ENCODE results near the gene RMP24.

The RMP24 gene

DNA sequence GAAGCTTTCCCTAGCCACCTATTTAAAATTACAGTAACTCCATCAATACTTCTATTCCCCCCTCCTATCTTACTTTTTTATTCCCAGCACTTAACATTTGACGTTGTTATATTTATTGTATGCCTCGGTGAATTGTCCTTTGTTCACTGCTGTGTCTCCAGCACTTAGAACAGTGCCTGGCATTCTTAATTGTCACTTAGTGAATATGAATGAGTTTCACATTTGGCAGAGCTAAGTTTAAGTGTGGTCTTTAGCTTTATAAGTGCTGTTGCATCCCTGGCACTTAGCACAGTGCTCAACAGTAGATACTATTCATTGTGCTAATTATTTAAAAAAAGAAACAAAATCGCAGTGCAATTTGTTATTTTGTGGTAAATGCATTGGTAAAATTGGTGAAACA, 1.7 kb downstream of the RMP24 start:
- BruUV-seq (replicated peaks), result no TSS peak
- H3K36me3 ChIP-seq (replicated peaks in 1 of 2; ENCODE audit: control insufficient read depth in 1 of 2, insufficient read depth in 2 of 2, low read length in 2 of 2), result peaks cover 2 to 33% of the 10 kb centered on the region in 2 experiments
- H3K79me2 ChIP-seq (ENCODE audit: insufficient read depth, low read length), result peaks cover 20% of the 10 kb centered on the region
- no peak for ATAC-seq
- intact Hi-C loops (cut with micrococcal nuclease; ENCODE audit: unreplicated experiment), result loop anchor here (5.0 kb wide), 1 partner anchor 392 kb away; the partner anchor contains the start of gene GALNT1
- H3K4me2 ChIP-seq (ENCODE audit: low read depth, low read length), result peak overlapping the region; percentile 87
- H3K27me3 ChIP-seq (ENCODE audit: control insufficient read depth in 1 of 2, insufficient read depth in 2 of 2, low read length in 2 of 2), result no peaks in the 10 kb centered on the region; a peak in 1 of 5 replicates
- no peak overlapping the region; a peak in 1 of 6 replicates for H3K4me3 ChIP-seq (replicated peaks in 1 of 3; ENCODE audit: insufficient read depth in 1 of 3, low read depth in 2 of 3, low read length in 3 of 3)
- H4K20me1 ChIP-seq (ENCODE audit: insufficient read depth, low read length), result no peaks in the 10 kb centered on the region
- no peak for FAIRE-seq
- WGBS (ENCODE audit: low lambda C conversion rate), result 88% methylated on average over 3 of the region's 3 CpGs
- H3K9ac ChIP-seq (ENCODE audit: insufficient read depth, low read depth, low read length), result no peak overlapping the region
- peaks cover 25% of the 10 kb centered on the region for H3K4me1 ChIP-seq (ENCODE audit: insufficient read depth, low read length)
- ChIA-PET POLR2A (no interaction called here), CTCF (ENCODE audit: low intra/inter-chr PET ratio, low total read pairs) (no interaction called here)
- no peak for DNase-seq (ENCODE audit: low spot score)
- no peak overlapping the region for H2AFZ ChIP-seq (ENCODE audit: low read length)
- TF ChIP-seq GZF1 (CRISPR knock-in tag; IDR thresholded peaks at IDR 0.05) (no peak), SMAD9 (CRISPR knock-in tag; IDR thresholded peaks at IDR 0.05) (no peak), CHD4 (IDR thresholded peaks at IDR 0.05; ENCODE audit: borderline replicate concordance, low read length) (no peak)
- TF ChIP-seq, protein P1, sequence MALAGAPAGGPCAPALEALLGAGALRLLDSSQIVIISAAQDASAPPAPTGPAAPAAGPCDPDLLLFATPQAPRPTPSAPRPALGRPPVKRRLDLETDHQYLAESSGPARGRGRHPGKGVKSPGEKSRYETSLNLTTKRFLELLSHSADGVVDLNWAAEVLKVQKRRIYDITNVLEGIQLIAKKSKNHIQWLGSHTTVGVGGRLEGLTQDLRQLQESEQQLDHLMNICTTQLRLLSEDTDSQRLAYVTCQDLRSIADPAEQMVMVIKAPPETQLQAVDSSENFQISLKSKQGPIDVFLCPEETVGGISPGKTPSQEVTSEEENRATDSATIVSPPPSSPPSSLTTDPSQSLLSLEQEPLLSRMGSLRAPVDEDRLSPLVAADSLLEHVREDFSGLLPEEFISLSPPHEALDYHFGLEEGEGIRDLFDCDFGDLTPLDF (CRISPR knock-in tag; IDR thresholded peaks at IDR 0.05), result no peak
- TF ChIP-seq, protein P2, sequence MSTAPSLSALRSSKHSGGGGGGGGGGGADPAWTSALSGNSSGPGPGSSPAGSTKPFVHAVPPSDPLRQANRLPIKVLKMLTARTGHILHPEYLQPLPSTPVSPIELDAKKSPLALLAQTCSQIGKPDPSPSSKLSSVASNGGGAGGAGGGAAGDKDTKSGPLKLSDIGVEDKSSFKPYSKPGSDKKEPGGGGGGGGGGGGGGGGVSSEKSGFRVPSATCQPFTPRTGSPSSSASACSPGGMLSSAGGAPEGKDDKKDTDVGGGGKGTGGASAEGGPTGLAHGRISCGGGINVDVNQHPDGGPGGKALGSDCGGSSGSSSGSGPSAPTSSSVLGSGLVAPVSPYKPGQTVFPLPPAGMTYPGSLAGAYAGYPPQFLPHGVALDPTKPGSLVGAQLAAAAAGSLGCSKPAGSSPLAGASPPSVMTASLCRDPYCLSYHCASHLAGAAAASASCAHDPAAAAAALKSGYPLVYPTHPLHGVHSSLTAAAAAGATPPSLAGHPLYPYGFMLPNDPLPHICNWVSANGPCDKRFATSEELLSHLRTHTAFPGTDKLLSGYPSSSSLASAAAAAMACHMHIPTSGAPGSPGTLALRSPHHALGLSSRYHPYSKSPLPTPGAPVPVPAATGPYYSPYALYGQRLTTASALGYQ (CRISPR knock-in tag; IDR thresholded peaks at IDR 0.05), result no peak
- TF ChIP-seq, protein P3, sequence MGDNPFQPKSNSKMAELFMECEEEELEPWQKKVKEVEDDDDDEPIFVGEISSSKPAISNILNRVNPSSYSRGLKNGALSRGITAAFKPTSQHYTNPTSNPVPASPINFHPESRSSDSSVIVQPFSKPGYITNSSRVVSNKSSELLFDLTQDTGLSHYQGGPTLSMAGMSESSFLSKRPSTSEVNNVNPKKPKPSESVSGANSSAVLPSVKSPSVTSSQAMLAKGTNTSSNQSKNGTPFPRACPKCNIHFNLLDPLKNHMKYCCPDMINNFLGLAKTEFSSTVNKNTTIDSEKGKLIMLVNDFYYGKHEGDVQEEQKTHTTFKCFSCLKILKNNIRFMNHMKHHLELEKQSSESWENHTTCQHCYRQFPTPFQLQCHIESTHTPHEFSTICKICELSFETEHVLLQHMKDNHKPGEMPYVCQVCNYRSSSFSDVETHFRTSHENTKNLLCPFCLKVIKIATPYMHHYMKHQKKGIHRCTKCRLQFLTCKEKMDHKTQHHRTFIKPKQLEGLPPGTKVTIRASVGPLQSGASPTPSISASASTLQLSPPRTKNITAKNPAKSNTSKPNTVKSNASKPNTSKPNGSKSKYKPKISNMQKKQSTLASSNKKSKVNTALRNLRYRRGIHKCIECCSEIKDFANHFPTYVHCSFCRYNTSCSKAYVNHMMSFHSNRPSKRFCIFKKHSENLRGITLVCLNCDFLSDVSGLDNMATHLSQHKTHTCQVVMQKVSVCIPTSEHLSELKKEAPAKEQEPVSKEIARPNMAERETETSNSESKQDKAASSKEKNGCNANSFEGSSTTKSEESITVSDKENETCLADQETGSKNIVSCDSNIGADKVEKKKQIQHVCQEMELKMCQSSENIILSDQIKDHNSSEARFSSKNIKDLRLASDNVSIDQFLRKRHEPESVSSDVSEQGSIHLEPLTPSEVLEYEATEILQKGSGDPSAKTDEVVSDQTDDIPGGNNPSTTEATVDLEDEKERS (CRISPR knock-in tag; IDR thresholded peaks at IDR 0.05), result no peak
- TF ChIP-seq, protein P4, sequence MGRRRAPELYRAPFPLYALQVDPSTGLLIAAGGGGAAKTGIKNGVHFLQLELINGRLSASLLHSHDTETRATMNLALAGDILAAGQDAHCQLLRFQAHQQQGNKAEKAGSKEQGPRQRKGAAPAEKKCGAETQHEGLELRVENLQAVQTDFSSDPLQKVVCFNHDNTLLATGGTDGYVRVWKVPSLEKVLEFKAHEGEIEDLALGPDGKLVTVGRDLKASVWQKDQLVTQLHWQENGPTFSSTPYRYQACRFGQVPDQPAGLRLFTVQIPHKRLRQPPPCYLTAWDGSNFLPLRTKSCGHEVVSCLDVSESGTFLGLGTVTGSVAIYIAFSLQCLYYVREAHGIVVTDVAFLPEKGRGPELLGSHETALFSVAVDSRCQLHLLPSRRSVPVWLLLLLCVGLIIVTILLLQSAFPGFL (CRISPR knock-in tag; IDR thresholded peaks at IDR 0.05), result no peak
- TF ChIP-seq, protein P5, sequence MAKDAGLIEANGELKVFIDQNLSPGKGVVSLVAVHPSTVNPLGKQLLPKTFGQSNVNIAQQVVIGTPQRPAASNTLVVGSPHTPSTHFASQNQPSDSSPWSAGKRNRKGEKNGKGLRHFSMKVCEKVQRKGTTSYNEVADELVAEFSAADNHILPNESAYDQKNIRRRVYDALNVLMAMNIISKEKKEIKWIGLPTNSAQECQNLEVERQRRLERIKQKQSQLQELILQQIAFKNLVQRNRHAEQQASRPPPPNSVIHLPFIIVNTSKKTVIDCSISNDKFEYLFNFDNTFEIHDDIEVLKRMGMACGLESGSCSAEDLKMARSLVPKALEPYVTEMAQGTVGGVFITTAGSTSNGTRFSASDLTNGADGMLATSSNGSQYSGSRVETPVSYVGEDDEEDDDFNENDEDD (CRISPR knock-in tag; IDR thresholded peaks at IDR 0.05; ENCODE audit: borderline replicate concordance), result no peak
- in situ Hi-C loops (cut with HindIII; ENCODE audit: extremely low pct_ligation_motif_present, low pct_unique_long_range_greater_than_20kb), result loop anchor here (25.0 kb wide), 1 partner anchor 587 kb away; the partner anchor contains the start of gene ZNF396
- no peak overlapping the region for H3K27ac ChIP-seq (ENCODE audit: extremely low read length, insufficient read depth, low read length)
- no peaks in the 10 kb centered on the region for H3K9me3 ChIP-seq (ENCODE audit: low read length)
